ENCODE data around the gene SPIRE2.
"Not testable (repeated sequence)": the region's sequence is repeated elsewhere in the genome, so short reads cannot be mapped to it uniquely, and the experiment has no call there.

The SPIRE2 gene

GRCh38 chr16:89900885-89901284, 72.6 kb downstream of the SPIRE2 start:
- DNase-seq: no peak

- DNase-seq: no peak
Measured at GRCh38 chr16:89902980-89903379, 74.7 kb downstream of the SPIRE2 start.

- DNase-seq: no peak
Measured at GRCh38 chr16:89903908-89904515, 75.7 kb downstream of the SPIRE2 start.

- no peak for DNase-seq
Measured at GRCh38 chr16:89904606-89905510, 76.6 kb downstream of the SPIRE2 start.

GRCh38 chr16:89905511-89906139, 77.3 kb downstream of the SPIRE2 start:
- DNase-seq: no peak

- no peak for DNase-seq
Measured at GRCh38 chr16:89906140-89907025, 78.1 kb downstream of the SPIRE2 start.

GRCh38 chr16:89907055-89907814, 79.0 kb downstream of the SPIRE2 start:
- DNase-seq: no peak

GRCh38 chr16:89908236-89908635, 80.0 kb downstream of the SPIRE2 start:
- DNase-seq: no peak

- DNase-seq: peak; percentile 71
Measured at GRCh38 chr16:89909777-89910716, 81.8 kb downstream of the SPIRE2 start.

GRCh38 chr16:89910717-89911354, 82.6 kb downstream of the SPIRE2 start:
- DNase-seq: no peak

GRCh38 chr16:89911375-89911774, 83.1 kb downstream of the SPIRE2 start:
- DNase-seq: no peak

GRCh38 chr16:89912143-89912542, 83.9 kb downstream of the SPIRE2 start:
- DNase-seq: no peak

GRCh38 chr16:89912627-89913026, 84.4 kb downstream of the SPIRE2 start:
- no peak for DNase-seq

- no peak for DNase-seq
Measured at GRCh38 chr16:89913408-89914387, 85.4 kb downstream of the SPIRE2 start.

- DNase-seq: not testable (repeated sequence)
Measured at GRCh38 chr16:89914642-89915285, 86.5 kb downstream of the SPIRE2 start.

GRCh38 chr16:89915303-89916232, 87.3 kb downstream of the SPIRE2 start:
- no peak for DNase-seq

- DNase-seq: peak; percentile 83
Measured at GRCh38 chr16:89917773-89918452, 89.6 kb downstream of the SPIRE2 start.

All from CD4-positive, alpha-beta T cell treated with Interleukin-12 subunit alpha and Interleukin-12 subunit beta, for 1 hour (primary cell).